H1 (cell line): ENCODE measurements around the gene TUBGCP3. TPM values are rescaled to one million over a fixed set of nuclear protein-coding genes. Genes with fewer than 3 reads are reported as not detected.

ENCODE experiments used
- CTCF ChIA-PET: fragments of 300-600 bp; sonication (Branson Sonifier 250); formaldehyde crosslinking; loops from one replicate; lab custom pipeline; 2021; ENCODE audit not compliant: partially characterized antibody; lab: Charles Lee
- POLR2A ChIA-PET: fragments of 300-600 bp; sonication (Branson Sonifier 250); formaldehyde crosslinking; loops from one replicate; lab custom pipeline; 2021; ENCODE audit warnings: inconsistent platforms; ENCODE audit not compliant: partially characterized antibody; lab: Charles Lee
- DNase-seq, 2 experiments: peaks; one replicate each; pipeline versions ENCODE4 v3.0.0 to v3.0.0-alpha.2; 2010 to 2022; ENCODE audit warnings: low spot score in 2 of 2, low read depth in 1 of 2, mixed read lengths in 1 of 2
- FAIRE-seq: peaks from 2 replicates; lab custom pipeline; 2011; peaks lifted over from hg19 to GRCh38; lab: Jason Lieb, UNC
- H2AFZ ChIP-seq: 2 replicates; pipeline ENCODE4 v1.8.1; 2012; ENCODE audit warnings: low read length, inconsistent platforms
- H2AK5ac ChIP-seq: 2 replicates; pipeline ENCODE4 v1.6.1; 2013; ENCODE audit warnings: low read depth, low read length
- H2BK120ac ChIP-seq: replicated peaks from 2 replicates; pipeline ENCODE3; 2013; ENCODE audit warnings: low read depth, low read length, inconsistent platforms
- H2BK12ac ChIP-seq: 2 replicates; pipeline ENCODE4 v1.6.1; 2013; ENCODE audit warnings: low read depth, low read length
- H2BK15ac ChIP-seq: 2 replicates; pipeline ENCODE4 v1.6.1; 2013; ENCODE audit warnings: low read length
- H2BK20ac ChIP-seq: 2 replicates; pipeline ENCODE4 v1.6.1; 2013; ENCODE audit warnings: low read length
- H2BK5ac ChIP-seq: 2 replicates; pipeline ENCODE4 v1.6.1; 2013; ENCODE audit warnings: low read depth, low read length
- H3K14ac ChIP-seq: 2 replicates; pipeline ENCODE4 v1.6.1; 2013; ENCODE audit warnings: inconsistent platforms; ENCODE audit not compliant: insufficient read length
- H3K18ac ChIP-seq: 2 replicates; pipeline ENCODE4 v1.6.1; 2013; ENCODE audit warnings: low read length; ENCODE audit errors: extremely low read depth
- H3K23ac ChIP-seq: 2 replicates; pipeline ENCODE4 v1.6.1; 2013; ENCODE audit warnings: inconsistent platforms; ENCODE audit not compliant: insufficient read length
- H3K23me2 ChIP-seq: 2 replicates; pipeline ENCODE4 v1.6.1; 2013; ENCODE audit warnings: low read depth, low read length
- H3K27ac ChIP-seq: 2 replicates; pipeline ENCODE4 v1.6.1; 2011; ENCODE audit warnings: low read depth, low read length, inconsistent platforms
- H3K27me3 ChIP-seq, 4 experiments: replicated peaks in 1 of 4; 1 replicate in 1 of 4; 2 replicates in 3 of 4; pipeline versions ENCODE4 v1.6.1 to v1.8.1; 2011 to 2013; ENCODE audit warnings: low read length in 3 of 4, mild to moderate bottlenecking in 3 of 4, inconsistent platforms in 2 of 4, mixed read lengths in 2 of 4, moderate library complexity in 1 of 4; ENCODE audit not compliant: control insufficient read depth in 3 of 4, insufficient read depth in 3 of 4; ENCODE audit errors: extremely low read depth in 1 of 4
- H3K36me3 ChIP-seq, 4 experiments: 2 replicates each; pipeline versions ENCODE4 v1.6.1 to v1.8.1; 2011 to 2013; ENCODE audit warnings: mild to moderate bottlenecking in 4 of 4, low read length in 3 of 4, moderate library complexity in 2 of 4, control low read depth in 1 of 4, inconsistent platforms in 1 of 4; ENCODE audit not compliant: insufficient read depth in 4 of 4, control insufficient read depth in 2 of 4
- H3K4ac ChIP-seq: replicated peaks from 2 replicates; pipeline ENCODE3; 2013; ENCODE audit warnings: low read length, low read depth, mixed read lengths, inconsistent platforms; ENCODE audit not compliant: insufficient read length
- H3K4me1 ChIP-seq, 4 experiments: replicated peaks in 1 of 4; 1 replicate in 1 of 4; 2 replicates in 3 of 4; pipeline versions ENCODE4 v1.6.1 to v1.8.1; 2011 to 2013; ENCODE audit warnings: low read length in 3 of 4, inconsistent platforms in 2 of 4, mixed read lengths in 1 of 4; ENCODE audit not compliant: insufficient read depth in 4 of 4, control insufficient read depth in 3 of 4
- H3K4me2 ChIP-seq, 2 experiments: 2 replicates each; pipeline versions ENCODE4 v1.6.1 to v1.8.1; 2011 to 2013; ENCODE audit warnings: low read depth in 2 of 2, low read length in 2 of 2, control low read depth in 1 of 2, inconsistent platforms in 1 of 2, mild to moderate bottlenecking in 1 of 2; ENCODE audit not compliant: insufficient read depth in 1 of 2
- H3K4me3 ChIP-seq, 4 experiments: fragments of 200-600, 300-600 bp in 1 of 4; sonication (generic), shearing (Covaris generic), sonication (Bioruptor Twin) in 1 of 4; 2 replicates each; pipeline versions ENCODE4 v1.5.1 to v1.8.1; 2011 to 2016; ENCODE audit warnings: low read length in 4 of 4, low read depth in 3 of 4, control low read depth in 2 of 4, inconsistent platforms in 2 of 4, mild to moderate bottlenecking in 2 of 4, mixed read lengths in 1 of 4, moderate library complexity in 1 of 4; ENCODE audit not compliant: insufficient read depth in 2 of 4; ENCODE audit errors: extremely low read depth in 1 of 4
- H3K56ac ChIP-seq: replicated peaks from 2 replicates; pipeline ENCODE3; 2013; ENCODE audit warnings: low read depth, mild to moderate bottlenecking, mixed read lengths, low read length, inconsistent platforms; ENCODE audit not compliant: insufficient read length
- H3K79me1 ChIP-seq: 2 replicates; pipeline ENCODE4 v1.6.1; 2013; ENCODE audit warnings: low read depth, low read length, control low read depth
- H3K79me2 ChIP-seq, 2 experiments: 2 replicates each; pipeline versions ENCODE4 v1.6.1 to v1.8.1; 2012 to 2013; ENCODE audit warnings: low read length in 2 of 2, mild to moderate bottlenecking in 2 of 2, inconsistent platforms in 1 of 2; ENCODE audit not compliant: insufficient read depth in 2 of 2, control insufficient read depth in 1 of 2
- H3K9ac ChIP-seq, 4 experiments: replicated peaks in 1 of 4; 1 replicate in 1 of 4; 2 replicates in 3 of 4; pipeline versions ENCODE4 v1.6.1 to v1.8.1; 2011 to 2013; ENCODE audit warnings: low read depth in 3 of 4, low read length in 3 of 4, control low read depth in 2 of 4, mild to moderate bottlenecking in 2 of 4, moderate library complexity in 2 of 4, inconsistent platforms in 1 of 4; ENCODE audit errors: extremely low read depth in 1 of 4
- H3K9me3 ChIP-seq, 2 experiments: 2 replicates each; pipeline versions ENCODE4 v1.6.1 to v1.8.1; 2012 to 2013; ENCODE audit warnings: mild to moderate bottlenecking in 2 of 2, moderate library complexity in 2 of 2, control low read depth in 1 of 2, inconsistent platforms in 1 of 2, low read depth in 1 of 2, low read length in 1 of 2, mixed read lengths in 1 of 2; ENCODE audit not compliant: insufficient read depth in 2 of 2
- H4K20me1 ChIP-seq, 2 experiments: replicated peaks in 1 of 2; 2 replicates each; pipeline versions ENCODE3 to v1.8.1; 2011 to 2013; ENCODE audit warnings: inconsistent platforms in 2 of 2, low read length in 2 of 2, mild to moderate bottlenecking in 1 of 2; ENCODE audit not compliant: insufficient read depth in 2 of 2, control insufficient read depth in 1 of 2
- H4K5ac ChIP-seq: 2 replicates; pipeline ENCODE4 v1.6.1; 2013; ENCODE audit warnings: low read length, low read depth, mixed read lengths, inconsistent platforms; ENCODE audit not compliant: insufficient read length
- H4K8ac ChIP-seq: 2 replicates; pipeline ENCODE4 v1.8.0; 2013; ENCODE audit warnings: mild to moderate bottlenecking, moderate library complexity, low read length, inconsistent platforms; ENCODE audit not compliant: insufficient read depth; ENCODE audit errors: extremely low read depth
- H4K91ac ChIP-seq: replicated peaks from 2 replicates; pipeline ENCODE3; 2013; ENCODE audit warnings: low read length, mixed read lengths, inconsistent platforms; ENCODE audit not compliant: insufficient read length
- CREB1 ChIP-seq: IDR thresholded peaks from 2 replicates; pipeline ENCODE4 v1.6.1; 2012; ENCODE audit warnings: inconsistent platforms
- FOSL1 ChIP-seq: IDR thresholded peaks from 2 replicates; pipeline ENCODE4 v1.6.1; 2011; ENCODE audit warnings: mild to moderate bottlenecking, low read depth, low read length, moderate library complexity; ENCODE audit not compliant: insufficient read depth
- HDAC6 ChIP-seq: IDR thresholded peaks from one replicate; pipeline ENCODE4 v1.7.1; 2012; ENCODE audit warnings: low read depth, mild to moderate bottlenecking, inconsistent platforms, low read length, moderate library complexity
- SAP30 ChIP-seq: fragments of 300-600 bp; sonication (generic); IDR thresholded peaks from 2 replicates; pipeline ENCODE4 v1.7.1; 2012; ENCODE audit warnings: low read length, moderate library complexity, mild to moderate bottlenecking, inconsistent platforms; ENCODE audit not compliant: insufficient read depth, insufficient replicate concordance
- SIRT6 ChIP-seq: IDR thresholded peaks from one replicate; pipeline ENCODE4 v1.7.1; 2012; ENCODE audit warnings: low read length, inconsistent platforms
- WGBS, 2 experiments: shearing (Covaris generic) in 1 of 2; methylation state at CpG; one replicate each; pipeline versions ENCODE4 v1.1.6 to v1.1.7; 2013 to 2015; ENCODE audit warnings: low lambda C conversion rate in 2 of 2, mixed read lengths in 2 of 2, inconsistent platforms in 1 of 2, low coverage in 1 of 2, missing lambda C conversion rate in 1 of 2; ENCODE audit not compliant: insufficient replicate concordance in 2 of 2, insufficient coverage in 1 of 2, insufficient read length in 1 of 2; ENCODE audit errors: extremely low coverage in 1 of 2, missing lambda C conversion rate in 1 of 2; 5-methylcytosine and 5-hydroxymethylcytosine counted together
- polyA plus RNA-seq, 7 experiments: library from polyadenylated mRNA; depleted of rRNA in 3 of 7; stranded (reverse) in 5 of 7; unstranded in 2 of 7; fragments of >200 nt in 5 of 7; fragments of 200-250 nt in 2 of 7; gene quantifications; 1 replicate in 5 of 7; 2 replicates in 1 of 7; 4 replicates in 1 of 7; pipeline versions ENCODE4 v1.2.1 to v1.2.3, GENCODE V29; 2011 to 2013; ENCODE audit warnings: missing spikeins in 2 of 7, mixed read lengths in 2 of 7
- total RNA-seq: library from RNA; stranded (reverse); fragmentation: NEBNext Ultra II Directional; extraction: Animal tissue kit (Norgen Biotek cat#: 25700); gene quantifications from 2 replicates; pipeline ENCODE4 v1.2.1, GENCODE V29; 2021
- TF ChIP-seq, protein P1 (sequence below): IDR thresholded peaks from 2 replicates; pipeline ENCODE4 v1.6.1; 2012; ENCODE audit warnings: low read length, inconsistent platforms
- TF ChIP-seq, protein P2 (sequence below): IDR thresholded peaks from 2 replicates; pipeline ENCODE4 v1.6.1; 2011; ENCODE audit warnings: low read depth, mild to moderate bottlenecking, low read length; ENCODE audit not compliant: insufficient read depth

Gene TUBGCP3
- total and polyA plus RNA-seq, 2 of the 8 experiments (the other 6 are each of a cell fraction or from before 2014, with no cell fraction given): 27.0 to 31.7 TPM

DNA sequence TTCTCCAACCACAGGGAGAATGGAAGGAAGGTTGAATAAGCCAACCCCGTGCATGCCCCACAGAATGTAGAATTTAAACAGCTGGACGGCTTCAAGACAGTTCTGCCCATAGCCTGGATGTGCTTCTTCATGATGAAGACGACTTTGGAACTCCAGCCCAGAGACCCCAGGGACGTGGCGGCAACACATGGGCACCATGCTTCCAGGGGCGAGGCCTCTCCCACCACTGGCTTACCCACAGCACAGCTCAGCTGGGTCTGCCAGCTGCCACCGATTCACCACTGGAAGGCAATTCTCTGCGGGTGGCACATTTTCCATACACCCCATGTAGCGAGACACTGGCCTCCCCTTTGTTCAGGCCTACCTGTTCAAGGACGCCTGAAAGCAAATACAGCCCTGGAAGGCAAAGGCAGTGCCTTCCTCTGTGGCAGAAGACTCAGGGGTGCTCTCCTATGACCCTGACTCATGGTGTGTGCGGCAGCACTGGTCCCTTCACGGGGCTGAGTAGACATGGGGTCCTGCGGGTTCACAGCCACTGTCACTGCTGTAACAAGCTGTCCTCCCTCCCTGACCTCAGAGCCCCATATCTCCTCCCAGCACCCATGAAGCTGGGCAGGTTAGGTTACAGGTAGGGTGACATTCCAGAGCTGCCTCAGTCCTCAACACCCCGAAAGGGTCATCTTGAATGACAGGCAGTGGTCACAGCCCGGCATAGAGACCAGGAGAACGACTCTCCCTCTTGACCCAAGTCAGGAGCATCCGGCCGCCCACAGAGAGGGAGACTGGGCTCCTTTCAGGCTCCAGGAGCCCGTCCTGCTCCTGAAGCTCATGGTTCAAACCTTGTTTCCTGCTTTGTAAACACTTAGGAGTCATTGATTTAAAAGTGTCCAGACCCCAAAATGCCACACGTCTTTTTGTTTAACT lies 139.1 kb downstream of the TUBGCP3 start:
- no peak for DNase-seq

More for the DNA sequence above, 139.1 kb downstream of the TUBGCP3 start:
- H3K36me3 ChIP-seq: no peaks in the 10 kb centered on the region
- H2BK120ac ChIP-seq: no peak overlapping the region
- H3K56ac ChIP-seq: no peak overlapping the region
- H3K79me1 ChIP-seq: no peaks in the 10 kb centered on the region
- H3K4me1 ChIP-seq: no peaks in the 10 kb centered on the region
- no peak overlapping the region for H3K4me3 ChIP-seq
- no peak overlapping the region for H2BK15ac ChIP-seq
- H2BK5ac ChIP-seq: 0 out of 2 replicates have a peak overlapping the region, but pooled peaks have one; percentile 24
- H3K14ac ChIP-seq: no peak overlapping the region
- ChIA-PET POLR2A (no interaction called here), CTCF (interaction anchor here (1.0 to 1.1 kb wide), 2 partner anchors 387 to 975 kb away, joined by 3 read pairs; no protein-coding TSS in a partner anchor)
- H3K9ac ChIP-seq: no peak overlapping the region
- no peak overlapping the region for H3K27ac ChIP-seq
- no peak for FAIRE-seq
- no peak overlapping the region for H3K23ac ChIP-seq
- H3K27me3 ChIP-seq: no peaks in the 10 kb centered on the region; a peak in 1 of 7 replicates
- H3K4me2 ChIP-seq: no peak overlapping the region
- TF ChIP-seq, protein P1, sequence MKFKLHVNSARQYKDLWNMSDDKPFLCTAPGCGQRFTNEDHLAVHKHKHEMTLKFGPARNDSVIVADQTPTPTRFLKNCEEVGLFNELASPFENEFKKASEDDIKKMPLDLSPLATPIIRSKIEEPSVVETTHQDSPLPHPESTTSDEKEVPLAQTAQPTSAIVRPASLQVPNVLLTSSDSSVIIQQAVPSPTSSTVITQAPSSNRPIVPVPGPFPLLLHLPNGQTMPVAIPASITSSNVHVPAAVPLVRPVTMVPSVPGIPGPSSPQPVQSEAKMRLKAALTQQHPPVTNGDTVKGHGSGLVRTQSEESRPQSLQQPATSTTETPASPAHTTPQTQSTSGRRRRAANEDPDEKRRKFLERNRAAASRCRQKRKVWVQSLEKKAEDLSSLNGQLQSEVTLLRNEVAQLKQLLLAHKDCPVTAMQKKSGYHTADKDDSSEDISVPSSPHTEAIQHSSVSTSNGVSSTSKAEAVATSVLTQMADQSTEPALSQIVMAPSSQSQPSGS: no peak
- no peak for TF ChIP-seq SIRT6
- TF ChIP-seq SAP30: no peak
- TF ChIP-seq CREB1: no peak
- no peak for TF ChIP-seq FOSL1
- TF ChIP-seq, protein P2, sequence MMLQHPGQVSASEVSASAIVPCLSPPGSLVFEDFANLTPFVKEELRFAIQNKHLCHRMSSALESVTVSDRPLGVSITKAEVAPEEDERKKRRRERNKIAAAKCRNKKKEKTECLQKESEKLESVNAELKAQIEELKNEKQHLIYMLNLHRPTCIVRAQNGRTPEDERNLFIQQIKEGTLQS: no peak
- TF ChIP-seq HDAC6: no peak
- no peak overlapping the region for H4K8ac ChIP-seq
- no peaks in the 10 kb centered on the region for H3K23me2 ChIP-seq
- no peak overlapping the region for H4K5ac ChIP-seq
- H2AK5ac ChIP-seq: no peak overlapping the region
- H2BK12ac ChIP-seq: no peak overlapping the region
- no peak overlapping the region for H3K4ac ChIP-seq
- no peaks in the 10 kb centered on the region for H4K20me1 ChIP-seq
- WGBS, 2 experiments: 82% methylated on average over 19 of the region's 20 CpGs; no CpG with 5 or more reads in 1 of the 2 experiments
- H3K18ac ChIP-seq: no peak overlapping the region
- H2AFZ ChIP-seq: no peak overlapping the region
- H2BK20ac ChIP-seq: no peak overlapping the region
- no peaks in the 10 kb centered on the region for H3K9me3 ChIP-seq
- H3K79me2 ChIP-seq: no peaks in the 10 kb centered on the region
- H4K91ac ChIP-seq: no peak overlapping the region
